Chondrocyte (in vitro differentiated cells): ENCODE results near the gene LASP1NB. TPM values are rescaled to one million over a fixed set of nuclear protein-coding genes. Genes with fewer than 3 reads are reported as not detected.
"Not testable (repeated sequence)": the region's sequence is repeated elsewhere in the genome, so short reads cannot be mapped to it uniquely, and the experiment has no call there.

Experiments
- DNase-seq: peaks from one replicate; pipeline ENCODE4 v3.0.0; 2021; ENCODE audit warnings: mixed read lengths, low spot score
- H3K27ac Mint-ChIP-seq: one replicate; pipeline ENCODE4 v1.8.0; 2021; ENCODE audit warnings: mild to moderate bottlenecking, moderate library complexity, mixed read lengths; ENCODE audit not compliant: unreplicated experiment
- H3K27me3 Mint-ChIP-seq: 2 replicates; pipeline ENCODE4 v1.8.0; 2021; ENCODE audit warnings: low read depth, mixed read lengths
- H3K36me3 Mint-ChIP-seq: 2 replicates; pipeline ENCODE4 v1.8.0; 2021; ENCODE audit warnings: low read depth, mixed read lengths
- H3K4me1 Mint-ChIP-seq: 2 replicates; pipeline ENCODE4 v1.8.0; 2021; ENCODE audit warnings: low read depth, mild to moderate bottlenecking, mixed read lengths
- H3K4me3 Mint-ChIP-seq: one replicate; pipeline ENCODE4 v1.8.0; 2021; ENCODE audit warnings: mild to moderate bottlenecking, moderate library complexity, mixed read lengths; ENCODE audit not compliant: unreplicated experiment
- H3K9me3 Mint-ChIP-seq: 2 replicates; pipeline ENCODE4 v1.8.0; 2021; ENCODE audit warnings: low read depth, mixed read lengths
- microRNA-seq: library from miRNA; unstranded; fragments of <30 nt; microRNA quantifications from one replicate; pipeline ENCODE4 v1.2.0, GENCODE V29; 2020; ENCODE audit warnings: borderline number of aligned reads
- total RNA-seq: library from RNA; stranded (reverse); gene quantifications from 3 replicates; pipeline ENCODE4 v1.2.1, GENCODE V29; 2021
- TF ChIP-seq, protein P1 (sequence below): fragments of 200-600 bp; sonication (generic); IDR thresholded peaks from 2 replicates; pipeline ENCODE4 v1.5.0; 2021; ENCODE audit warnings: antibody characterized with exemption, mild to moderate bottlenecking, moderate library complexity

LASP1NB gene

DNA sequence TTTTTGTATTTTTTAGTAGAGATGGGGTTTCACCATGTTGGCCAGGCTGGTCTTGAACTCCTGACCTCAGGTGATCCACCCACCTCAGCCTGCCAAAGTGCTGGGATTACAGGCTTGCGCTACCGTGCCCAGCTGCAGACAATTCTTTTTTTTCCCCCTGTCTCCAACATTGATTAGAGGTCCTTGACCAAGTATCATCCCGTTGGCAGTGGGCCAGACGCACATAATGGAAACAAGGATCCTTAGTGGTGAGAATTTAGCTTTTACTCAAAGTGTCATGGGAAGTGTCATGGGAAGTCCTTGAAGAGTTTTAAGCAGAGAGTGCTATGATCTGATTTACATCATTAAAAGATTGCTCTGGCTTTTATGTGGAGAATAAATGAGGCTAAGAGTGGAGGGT lies 43.9 kb downstream of the LASP1NB start:
- Mint-ChIP-seq H3K36me3 (no peaks in the 10 kb centered on the region), H3K4me1 (peaks cover 15% of the 10 kb centered on the region), H3K27ac (no peak overlapping the region), H3K9me3 (no peaks in the 10 kb centered on the region), H3K27me3 (no peaks in the 10 kb centered on the region), H3K4me3 (no peak overlapping the region)
- TF ChIP-seq, protein P1, sequence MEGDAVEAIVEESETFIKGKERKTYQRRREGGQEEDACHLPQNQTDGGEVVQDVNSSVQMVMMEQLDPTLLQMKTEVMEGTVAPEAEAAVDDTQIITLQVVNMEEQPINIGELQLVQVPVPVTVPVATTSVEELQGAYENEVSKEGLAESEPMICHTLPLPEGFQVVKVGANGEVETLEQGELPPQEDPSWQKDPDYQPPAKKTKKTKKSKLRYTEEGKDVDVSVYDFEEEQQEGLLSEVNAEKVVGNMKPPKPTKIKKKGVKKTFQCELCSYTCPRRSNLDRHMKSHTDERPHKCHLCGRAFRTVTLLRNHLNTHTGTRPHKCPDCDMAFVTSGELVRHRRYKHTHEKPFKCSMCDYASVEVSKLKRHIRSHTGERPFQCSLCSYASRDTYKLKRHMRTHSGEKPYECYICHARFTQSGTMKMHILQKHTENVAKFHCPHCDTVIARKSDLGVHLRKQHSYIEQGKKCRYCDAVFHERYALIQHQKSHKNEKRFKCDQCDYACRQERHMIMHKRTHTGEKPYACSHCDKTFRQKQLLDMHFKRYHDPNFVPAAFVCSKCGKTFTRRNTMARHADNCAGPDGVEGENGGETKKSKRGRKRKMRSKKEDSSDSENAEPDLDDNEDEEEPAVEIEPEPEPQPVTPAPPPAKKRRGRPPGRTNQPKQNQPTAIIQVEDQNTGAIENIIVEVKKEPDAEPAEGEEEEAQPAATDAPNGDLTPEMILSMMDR = no peak
- no peak for DNase-seq

DNA sequence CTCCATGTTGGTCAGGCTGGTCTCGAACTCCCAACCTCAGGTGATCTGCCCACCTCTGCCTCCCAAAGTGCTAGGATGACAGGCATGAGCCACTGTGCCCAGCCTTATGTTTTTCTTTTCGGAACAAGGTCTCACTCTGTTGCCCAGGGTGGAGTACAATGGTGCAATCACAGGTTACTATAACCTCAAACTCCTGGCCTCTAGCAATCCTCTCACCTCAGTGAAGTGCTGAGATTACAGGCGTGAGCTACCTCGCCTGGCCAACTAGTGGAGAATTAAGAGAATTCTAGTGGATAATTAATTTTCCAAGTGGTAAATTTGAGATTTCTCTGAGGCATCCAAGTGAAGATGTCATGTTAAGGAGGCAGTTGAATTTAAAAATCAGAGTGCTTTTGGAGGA lies 44.7 kb downstream of the LASP1NB start:
- Mint-ChIP-seq H3K27me3 (no peaks in the 10 kb centered on the region), H3K4me1 (peaks cover 17% of the 10 kb centered on the region), H3K9me3 (no peaks in the 10 kb centered on the region), H3K4me3 (no peak overlapping the region), H3K36me3 (no peaks in the 10 kb centered on the region), H3K27ac (no peak overlapping the region)
- TF ChIP-seq, protein P1 = peak; percentile 11
- DNase-seq = no peak

DNA sequence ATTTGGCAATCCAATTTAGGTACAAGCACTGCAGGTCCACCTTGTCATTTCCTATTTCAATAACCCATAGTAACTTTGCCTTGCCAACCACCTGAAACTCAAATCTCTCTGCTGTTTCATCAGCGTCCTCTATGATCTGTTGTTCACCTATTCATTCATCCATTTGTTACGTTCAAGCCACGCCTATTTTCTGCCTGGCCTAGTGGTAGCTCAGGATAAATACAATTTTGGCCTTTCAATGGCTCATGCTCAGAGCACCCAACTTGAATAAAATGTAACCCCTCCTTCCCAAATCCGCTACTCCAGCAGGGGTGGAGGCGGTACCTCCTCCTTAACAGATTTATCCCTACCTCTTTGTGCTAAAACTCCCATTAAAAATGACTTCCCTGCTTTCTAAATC lies 45.4 kb downstream of the LASP1NB start:
- H3K4me3 Mint-ChIP-seq = no peak overlapping the region
- H3K27me3 Mint-ChIP-seq = no peaks in the 10 kb centered on the region
- H3K36me3 Mint-ChIP-seq = no peaks in the 10 kb centered on the region
- no peak for DNase-seq
- H3K27ac Mint-ChIP-seq = no peak overlapping the region
- no peaks in the 10 kb centered on the region for H3K9me3 Mint-ChIP-seq
- TF ChIP-seq, protein P1 = no peak
- H3K4me1 Mint-ChIP-seq = peaks cover 17% of the 10 kb centered on the region

DNA sequence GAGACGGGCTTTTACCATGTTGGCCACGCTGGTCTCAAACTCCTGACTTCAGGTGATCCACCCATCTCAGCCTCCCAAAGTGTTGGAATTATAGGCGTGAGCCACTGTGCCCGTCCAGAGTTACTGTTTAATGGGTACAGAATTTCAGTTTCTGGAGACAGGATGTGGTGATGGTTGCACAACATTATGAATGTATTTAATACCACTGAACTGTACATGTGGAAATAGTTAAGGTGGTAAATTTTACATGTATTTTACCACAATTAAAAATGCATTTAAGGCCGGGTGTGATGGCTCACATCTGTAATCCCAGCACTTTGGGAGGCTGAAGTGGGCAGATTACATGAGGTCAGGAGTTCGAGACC lies 50.8 kb downstream of the LASP1NB start:
- H3K9me3 Mint-ChIP-seq, H3K27ac Mint-ChIP-seq, DNase-seq, H3K27me3 Mint-ChIP-seq, H3K4me3 Mint-ChIP-seq, H3K36me3 Mint-ChIP-seq: not testable (repeated sequence)
- peaks cover 25% of the 10 kb centered on the region for H3K4me1 Mint-ChIP-seq

DNA sequence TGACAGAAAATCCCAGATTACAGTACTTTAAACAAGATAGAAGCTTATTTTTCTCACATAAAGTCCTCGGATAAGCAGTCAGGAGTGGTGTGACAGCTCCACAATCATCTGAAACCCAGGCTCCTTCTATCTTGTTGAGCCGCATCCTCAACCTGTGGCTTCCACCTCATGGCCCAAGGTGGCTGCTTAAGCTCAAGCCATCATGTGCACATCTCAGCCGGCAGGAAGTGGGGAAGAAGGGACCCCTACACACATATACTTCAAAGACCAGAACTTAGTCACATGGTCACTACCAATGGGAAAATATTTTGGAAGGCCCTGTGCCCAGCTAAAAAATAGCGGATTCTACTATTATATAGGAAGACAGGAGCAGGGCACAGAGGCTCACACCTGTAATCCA lies 52.8 kb downstream of the LASP1NB start:
- Mint-ChIP-seq H3K4me3 (no peak overlapping the region), H3K9me3 (no peaks in the 10 kb centered on the region), H3K27me3 (no peaks in the 10 kb centered on the region), H3K27ac (peak overlapping the region; percentile 12), H3K36me3 (no peaks in the 10 kb centered on the region), H3K4me1 (peaks cover 39% of the 10 kb centered on the region)
- TF ChIP-seq, protein P1 = no peak
- DNase-seq = no peak

Small RNA genes lying within 50 kb of the gene (microRNA-seq; reads per million reads assigned to microRNA genes)
- not detected for gene MIR6779

Other genes with a start within 250 kb of the LASP1NB start
- gene MLLT6, start 220.3 kb upstream of the LASP1NB start, total RNA-seq = 44.9 to 64.2 TPM (median 50.0 TPM) in 3 replicates
- gene CISD3, start 195.3 kb upstream of the LASP1NB start, total RNA-seq = 17.2 to 18.4 TPM (median 17.9 TPM) in 3 replicates
- 50.7 to 56.1 TPM (median 55.2 TPM) in 3 replicates for gene PCGF2, start 177.3 kb upstream of the LASP1NB start, total RNA-seq
- 118 to 156 TPM (median 120 TPM) in 3 replicates for gene PSMB3, start 172.9 kb upstream of the LASP1NB start, total RNA-seq
- gene PIP4K2B, start 126.1 kb upstream of the LASP1NB start, total RNA-seq = 55.5 to 66.8 TPM (median 58.7 TPM) in 3 replicates
- gene CWC25, start 100.3 kb upstream of the LASP1NB start, total RNA-seq = 8.3 to 13.5 TPM (median 11.8 TPM) in 3 replicates
- 916 to 959 TPM (median 937 TPM) in 3 replicates for gene RPL23, start 71.9 kb upstream of the LASP1NB start, total RNA-seq
- gene LASP1, start 55.6 kb upstream of the LASP1NB start, total RNA-seq = 444 to 599 TPM (median 593 TPM) in 3 replicates
- not detected in 3 replicates for gene FBXO47, start 41.8 kb downstream of the LASP1NB start, total RNA-seq
- 11.1 to 40.5 TPM (median 37.4 TPM) in 3 replicates for gene PLXDC1, start 226.0 kb downstream of the LASP1NB start, total RNA-seq
- gene ARL5C, start 240.5 kb downstream of the LASP1NB start, total RNA-seq = 0.25 TPM in 1 of 3 replicates, not detected in the others